OCI-LY7 (cell line): ENCODE results near the gene TTLL5. TPM values are rescaled to one million over a fixed set of nuclear protein-coding genes. Genes with fewer than 3 reads are reported as not detected.

Experiments
- BruUV-seq: library from RNA; stranded (reverse); fragments of 400-500 nt; replicated peaks from 2 replicates; lab custom pipeline; 2021; lab: Mats Ljungman, UMichigan
- CTCF ChIA-PET: fragments of 300-600 bp; sonication (Branson Sonifier 250); formaldehyde crosslinking; loops from one replicate; lab custom pipeline; 2022; ENCODE audit warnings: antibody characterized with exemption; ENCODE audit not compliant: unreplicated experiment; lab: Charles Lee
- POLR2A ChIA-PET: fragments of 300-600 bp; sonication (Branson Sonifier 250); formaldehyde crosslinking; loops from one replicate; lab custom pipeline; 2022; ENCODE audit warnings: antibody characterized with exemption; lab: Charles Lee
- DNase-seq: peaks from one replicate; pipeline ENCODE4 v3.0.0-alpha.2; 2015; ENCODE audit warnings: low spot score
- H2AFZ ChIP-seq: fragments of 200-600 bp; sonication (generic), shearing (Covaris generic); 2 replicates; pipeline ENCODE4 v1.6.1; 2014; ENCODE audit warnings: mild to moderate bottlenecking, antibody characterized with exemption, low read length, moderate library complexity
- H3K27ac ChIP-seq: fragments of 200-600 bp; sonication (generic); 2 replicates; pipeline ENCODE4 v1.5.1; 2014; ENCODE audit warnings: mixed run types, low read depth, mild to moderate bottlenecking, moderate library complexity, low read length, inconsistent platforms; ENCODE audit not compliant: poor library complexity, severe bottlenecking
- H3K36me3 ChIP-seq: fragments of 200-600 bp; sonication (generic); 2 replicates; pipeline ENCODE4 v1.6.1; 2014; ENCODE audit warnings: mild to moderate bottlenecking, antibody characterized with exemption, low read length, moderate library complexity, mixed read lengths; ENCODE audit not compliant: insufficient read depth
- H3K4me1 ChIP-seq: fragments of 200-600 bp; sonication (generic); 2 replicates; pipeline ENCODE4 v1.5.1; 2014; ENCODE audit warnings: mild to moderate bottlenecking, low read length; ENCODE audit not compliant: insufficient read depth, poor library complexity, severe bottlenecking
- H3K4me2 ChIP-seq: fragments of 200-600 bp; sonication (generic); 2 replicates; pipeline ENCODE4 v1.6.1; 2014; ENCODE audit warnings: mild to moderate bottlenecking, low read length
- H3K4me3 ChIP-seq: fragments of 200-600 bp; sonication (generic); 2 replicates; pipeline ENCODE4 v1.5.1; 2014; ENCODE audit warnings: mild to moderate bottlenecking, low read depth, low read length; ENCODE audit not compliant: poor library complexity, severe bottlenecking
- H3K79me2 ChIP-seq: fragments of 200-600 bp; sonication (generic); 2 replicates; pipeline ENCODE4 v1.6.1; 2016; ENCODE audit warnings: low read depth, mild to moderate bottlenecking, low read length, moderate library complexity, mixed read lengths; ENCODE audit not compliant: insufficient read depth
- H3K9me2 ChIP-seq: fragments of 200-600 bp; sonication (generic); 2 replicates; pipeline ENCODE4 v1.6.1; 2016; ENCODE audit warnings: mild to moderate bottlenecking, low read length, mixed read lengths; ENCODE audit not compliant: insufficient read depth
- H3K9me3 ChIP-seq: fragments of 200-600 bp; sonication (generic); 2 replicates; pipeline ENCODE4 v1.6.1; 2014; ENCODE audit warnings: mild to moderate bottlenecking, mixed run types, low read length, mixed read lengths
- H4K20me1 ChIP-seq: fragments of 200-600 bp; sonication (generic); 2 replicates; pipeline ENCODE4 v1.6.1; 2014; ENCODE audit warnings: mild to moderate bottlenecking, antibody characterized with exemption, low read length, moderate library complexity, mixed read lengths; ENCODE audit not compliant: insufficient read depth
- EZH2phosphoT487 ChIP-seq: fragments of 200-600 bp; sonication (generic); IDR thresholded peaks from 2 replicates; pipeline ENCODE4 v1.6.1; 2018; ENCODE audit warnings: low read depth, borderline replicate concordance, mild to moderate bottlenecking, mixed run types, antibody characterized with exemption, low read length, moderate library complexity, mixed read lengths
- intact Hi-C: fragments of 100-400 bp; cut with micrococcal nuclease; formaldehyde crosslinking; loops from one replicate; pipeline ENCODE4 v1.10.0; 2022; ENCODE audit not compliant: unreplicated experiment
- total RNA-seq, 2 experiments: library from RNA; depleted of rRNA in 1 of 2; stranded (reverse); fragments of >200 nt in 1 of 2; shearing (Covaris generic) in 1 of 2; gene quantifications; 2 replicates each; pipeline ENCODE4 v1.2.3, GENCODE V29; 2014 to 2022
- TF ChIP-seq, protein P1 (sequence below): fragments of 200-600 bp; sonication (generic); conservative IDR thresholded peaks from 2 replicates; pipeline ENCODE4 v1.5.1; 2014; ENCODE audit warnings: mild to moderate bottlenecking, antibody characterized with exemption, low read length, moderate library complexity, mixed read lengths

The TTLL5 gene
- total RNA-seq, 2 experiments from 2014 or later = 34.3 to 55.6 TPM

DNA sequence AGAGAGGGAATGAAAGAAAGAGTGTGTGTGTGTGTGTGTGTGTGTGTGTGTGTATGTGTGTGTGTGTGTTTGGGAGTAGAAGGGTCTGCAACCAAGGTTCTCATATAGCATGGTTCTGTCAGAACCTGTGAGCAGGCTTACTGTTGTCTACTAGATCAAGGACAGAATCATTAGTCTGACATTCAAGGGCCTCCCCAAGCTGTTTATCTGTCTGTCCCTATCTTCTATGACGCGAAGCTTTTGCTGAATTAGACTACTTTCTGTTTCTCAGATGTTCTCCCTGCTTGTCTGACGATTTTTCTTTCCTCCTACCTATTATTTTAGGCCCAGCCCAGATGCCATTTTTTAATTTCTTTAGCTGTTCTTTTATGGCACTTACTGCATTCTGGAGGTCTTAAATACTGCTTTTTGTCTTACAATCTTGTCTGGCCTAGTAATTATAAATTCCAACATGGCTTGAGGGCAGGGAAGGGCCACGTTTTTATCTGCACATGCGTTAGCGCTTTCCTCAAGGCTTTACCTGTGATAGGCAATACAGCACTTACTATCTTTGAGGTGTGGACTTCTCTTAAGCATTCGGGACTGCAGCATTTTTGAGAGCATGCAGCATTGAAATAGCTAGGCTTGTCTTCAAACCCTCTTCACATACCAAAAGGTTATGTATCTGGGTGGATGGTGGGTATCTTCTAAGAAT, 150.2 kb downstream of the TTLL5 start:
- CTCF ChIA-PET = no interaction called here
- H3K4me3 ChIP-seq = no peak overlapping the region
- peaks cover 20% of the 10 kb centered on the region; the same call in 1 of the 2 replicates for H3K36me3 ChIP-seq
- H3K27ac ChIP-seq = no peak overlapping the region
- no peaks in the 10 kb centered on the region for H4K20me1 ChIP-seq
- no peaks in the 10 kb centered on the region for H3K79me2 ChIP-seq
- no TSS peak for BruUV-seq
- H2AFZ ChIP-seq = no peak overlapping the region
- no peak for DNase-seq
- H3K4me1 ChIP-seq = peaks cover 4% of the 10 kb centered on the region
- H3K4me2 ChIP-seq = no peak overlapping the region
- no peaks in the 10 kb centered on the region for H3K9me3 ChIP-seq
- no peaks in the 10 kb centered on the region for H3K9me2 ChIP-seq
- intact Hi-C loops = no loop called here
- POLR2A ChIA-PET = interaction anchor here (0.6 to 1.3 kb wide), 4 partner anchors 11 to 1213 kb away, joined by 3 to 6 read pairs (median 4); no protein-coding TSS in a partner anchor
- TF ChIP-seq EZH2phosphoT487 = no peak
- TF ChIP-seq, protein P1, sequence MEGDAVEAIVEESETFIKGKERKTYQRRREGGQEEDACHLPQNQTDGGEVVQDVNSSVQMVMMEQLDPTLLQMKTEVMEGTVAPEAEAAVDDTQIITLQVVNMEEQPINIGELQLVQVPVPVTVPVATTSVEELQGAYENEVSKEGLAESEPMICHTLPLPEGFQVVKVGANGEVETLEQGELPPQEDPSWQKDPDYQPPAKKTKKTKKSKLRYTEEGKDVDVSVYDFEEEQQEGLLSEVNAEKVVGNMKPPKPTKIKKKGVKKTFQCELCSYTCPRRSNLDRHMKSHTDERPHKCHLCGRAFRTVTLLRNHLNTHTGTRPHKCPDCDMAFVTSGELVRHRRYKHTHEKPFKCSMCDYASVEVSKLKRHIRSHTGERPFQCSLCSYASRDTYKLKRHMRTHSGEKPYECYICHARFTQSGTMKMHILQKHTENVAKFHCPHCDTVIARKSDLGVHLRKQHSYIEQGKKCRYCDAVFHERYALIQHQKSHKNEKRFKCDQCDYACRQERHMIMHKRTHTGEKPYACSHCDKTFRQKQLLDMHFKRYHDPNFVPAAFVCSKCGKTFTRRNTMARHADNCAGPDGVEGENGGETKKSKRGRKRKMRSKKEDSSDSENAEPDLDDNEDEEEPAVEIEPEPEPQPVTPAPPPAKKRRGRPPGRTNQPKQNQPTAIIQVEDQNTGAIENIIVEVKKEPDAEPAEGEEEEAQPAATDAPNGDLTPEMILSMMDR = no peak

DNA sequence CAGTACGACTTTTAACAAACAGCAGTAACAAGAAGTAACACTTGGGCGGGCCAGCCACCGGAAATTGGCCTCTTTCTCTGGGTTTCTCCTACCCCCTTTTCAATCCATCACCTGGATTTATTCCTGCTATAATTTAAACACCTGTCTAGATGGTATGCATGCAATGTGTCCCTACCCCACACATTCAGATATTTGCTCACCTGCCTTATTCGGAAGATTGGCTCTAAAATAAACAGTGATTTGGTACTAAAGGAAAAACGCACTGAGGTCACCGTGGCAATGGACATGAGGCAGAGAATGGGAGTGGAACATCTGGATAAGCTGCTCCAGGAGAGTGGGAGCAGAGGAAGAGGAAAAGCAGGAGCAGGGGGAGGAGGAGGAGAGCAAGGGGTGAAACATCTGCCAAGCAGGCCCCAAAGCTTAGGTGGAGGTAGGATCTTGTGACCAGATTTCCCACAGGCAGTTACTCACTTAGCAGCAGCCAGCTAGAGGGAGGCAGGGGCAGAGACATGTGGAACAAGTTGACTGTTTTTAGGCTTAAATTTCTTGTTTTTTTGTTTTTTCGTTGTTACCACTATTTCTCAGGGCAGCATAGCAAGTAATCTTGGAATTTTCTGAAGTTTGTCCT, 150.9 kb downstream of the TTLL5 start:
- H3K79me2 ChIP-seq = no peaks in the 10 kb centered on the region
- H3K27ac ChIP-seq = no peak overlapping the region
- H4K20me1 ChIP-seq = no peaks in the 10 kb centered on the region
- peaks cover 4% of the 10 kb centered on the region for H3K4me1 ChIP-seq
- ChIA-PET CTCF (interaction anchor here (0.6 kb wide), 1 partner anchor 19 kb away, joined by 3 read pairs; no protein-coding TSS in a partner anchor), POLR2A (interaction anchor here (0.6 to 1.3 kb wide), 4 partner anchors 10 to 1534 kb away, joined by 4 to 6 read pairs (median 4); no protein-coding TSS in a partner anchor)
- no TSS peak for BruUV-seq
- H3K36me3 ChIP-seq = peaks cover 20% of the 10 kb centered on the region; the same call in 1 of the 2 replicates
- no peak overlapping the region for H3K4me2 ChIP-seq
- TF ChIP-seq, protein P1 = no peak
- no peak for TF ChIP-seq EZH2phosphoT487
- no peak overlapping the region for H3K4me3 ChIP-seq
- H3K9me3 ChIP-seq = no peaks in the 10 kb centered on the region
- H3K9me2 ChIP-seq = no peaks in the 10 kb centered on the region
- intact Hi-C loops = no loop called here
- no peak overlapping the region for H2AFZ ChIP-seq
- DNase-seq = no peak
